A549 (cell line): Measurements from ENCODE around the gene IFRD2.

ENCODE experiments used
- CBX2 ChIP-seq: fragments of 200-600 bp; sonication (generic); IDR thresholded peaks from 2 replicates; pipeline ENCODE4 v1.6.1; 2016; ENCODE audit warnings: low read depth, mild to moderate bottlenecking, borderline replicate concordance
- CHD2 ChIP-seq: fragments of 150-350 bp; IDR thresholded peaks from 2 replicates; pipeline ENCODE4 v1.6.1; 2014; ENCODE audit warnings: low read length; ENCODE audit not compliant: partially characterized antibody
- CTCF ChIP-seq: fragments of >200 bp; sonication (Bioruptor Twin); formaldehyde crosslinking; IDR thresholded peaks from 3 replicates; pipeline ENCODE4 v1.5.1; 2016
- ESRRA ChIP-seq: fragments of 150-350 bp; IDR thresholded peaks from 2 replicates; pipeline ENCODE4 v1.6.1; 2014; ENCODE audit warnings: mild to moderate bottlenecking, low read length, borderline replicate concordance
- MAFK ChIP-seq: fragments of 450-650 bp; IDR thresholded peaks from 2 replicates; pipeline ENCODE4 v1.6.1; 2014; ENCODE audit not compliant: partially characterized antibody
- MAZ ChIP-seq: fragments of 150-350 bp; IDR thresholded peaks from 2 replicates; pipeline ENCODE4 v1.6.1; 2014; ENCODE audit warnings: antibody characterized with exemption, low read depth, low read length, borderline replicate concordance
- NFE2L2 ChIP-seq: fragments of 150-350 bp; conservative IDR thresholded peaks from 2 replicates; pipeline ENCODE4 v1.6.1; 2014; ENCODE audit warnings: low read length
- POLR2A ChIP-seq: IDR thresholded peaks from 2 replicates; pipeline ENCODE4 v1.6.1; 2012; ENCODE audit warnings: mild to moderate bottlenecking, low read length
- RFX5 ChIP-seq: fragments of 450-650 bp; IDR thresholded peaks from 2 replicates; pipeline ENCODE4 v1.7.1; 2014; ENCODE audit warnings: antibody characterized with exemption, mild to moderate bottlenecking, moderate library complexity
- SMC3 ChIP-seq: fragments of >200 bp; sonication (Bioruptor Twin); formaldehyde crosslinking; IDR thresholded peaks from 3 replicates; pipeline ENCODE4 v1.6.1; 2018; ENCODE audit warnings: inconsistent platforms
- SREBF2 ChIP-seq: fragments of 450-650 bp; IDR thresholded peaks from 2 replicates; pipeline ENCODE4 v1.6.1; 2014; ENCODE audit warnings: mild to moderate bottlenecking, moderate library complexity
- TF ChIP-seq, protein P1 (sequence below): fragments of 200-600 bp; sonication (generic); IDR thresholded peaks from 2 replicates; pipeline ENCODE4 v1.6.1; 2016; ENCODE audit warnings: antibody characterized with exemption, mild to moderate bottlenecking, moderate library complexity
- TF ChIP-seq, protein P2 (sequence below): fragments of 250-450 bp; sonication (Bioruptor Pico); IDR thresholded peaks from 2 replicates; pipeline ENCODE4 v1.5.0; 2021; ENCODE audit warnings: mild to moderate bottlenecking, moderate library complexity, borderline replicate concordance
- TF ChIP-seq, protein P3 (sequence below): fragments of 450-650 bp; IDR thresholded peaks from 2 replicates; pipeline ENCODE4 v1.6.1; 2014; ENCODE audit warnings: antibody characterized with exemption

GRCh38 chr3:50327129-50327528 is 34.9 kb upstream of the IFRD2 start:
- TF ChIP-seq CTCF (no peak), SMC3 (no peak), POLR2A (no peak), MAZ (no peak), ESRRA (no peak), MAFK (no peak), SREBF2 (no peak), NFE2L2 (no peak), CBX2 (no peak), CHD2 (no peak), RFX5 (no peak)
- TF ChIP-seq, protein P1, sequence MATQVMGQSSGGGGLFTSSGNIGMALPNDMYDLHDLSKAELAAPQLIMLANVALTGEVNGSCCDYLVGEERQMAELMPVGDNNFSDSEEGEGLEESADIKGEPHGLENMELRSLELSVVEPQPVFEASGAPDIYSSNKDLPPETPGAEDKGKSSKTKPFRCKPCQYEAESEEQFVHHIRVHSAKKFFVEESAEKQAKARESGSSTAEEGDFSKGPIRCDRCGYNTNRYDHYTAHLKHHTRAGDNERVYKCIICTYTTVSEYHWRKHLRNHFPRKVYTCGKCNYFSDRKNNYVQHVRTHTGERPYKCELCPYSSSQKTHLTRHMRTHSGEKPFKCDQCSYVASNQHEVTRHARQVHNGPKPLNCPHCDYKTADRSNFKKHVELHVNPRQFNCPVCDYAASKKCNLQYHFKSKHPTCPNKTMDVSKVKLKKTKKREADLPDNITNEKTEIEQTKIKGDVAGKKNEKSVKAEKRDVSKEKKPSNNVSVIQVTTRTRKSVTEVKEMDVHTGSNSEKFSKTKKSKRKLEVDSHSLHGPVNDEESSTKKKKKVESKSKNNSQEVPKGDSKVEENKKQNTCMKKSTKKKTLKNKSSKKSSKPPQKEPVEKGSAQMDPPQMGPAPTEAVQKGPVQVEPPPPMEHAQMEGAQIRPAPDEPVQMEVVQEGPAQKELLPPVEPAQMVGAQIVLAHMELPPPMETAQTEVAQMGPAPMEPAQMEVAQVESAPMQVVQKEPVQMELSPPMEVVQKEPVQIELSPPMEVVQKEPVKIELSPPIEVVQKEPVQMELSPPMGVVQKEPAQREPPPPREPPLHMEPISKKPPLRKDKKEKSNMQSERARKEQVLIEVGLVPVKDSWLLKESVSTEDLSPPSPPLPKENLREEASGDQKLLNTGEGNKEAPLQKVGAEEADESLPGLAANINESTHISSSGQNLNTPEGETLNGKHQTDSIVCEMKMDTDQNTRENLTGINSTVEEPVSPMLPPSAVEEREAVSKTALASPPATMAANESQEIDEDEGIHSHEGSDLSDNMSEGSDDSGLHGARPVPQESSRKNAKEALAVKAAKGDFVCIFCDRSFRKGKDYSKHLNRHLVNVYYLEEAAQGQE: no peak
- TF ChIP-seq, protein P2, sequence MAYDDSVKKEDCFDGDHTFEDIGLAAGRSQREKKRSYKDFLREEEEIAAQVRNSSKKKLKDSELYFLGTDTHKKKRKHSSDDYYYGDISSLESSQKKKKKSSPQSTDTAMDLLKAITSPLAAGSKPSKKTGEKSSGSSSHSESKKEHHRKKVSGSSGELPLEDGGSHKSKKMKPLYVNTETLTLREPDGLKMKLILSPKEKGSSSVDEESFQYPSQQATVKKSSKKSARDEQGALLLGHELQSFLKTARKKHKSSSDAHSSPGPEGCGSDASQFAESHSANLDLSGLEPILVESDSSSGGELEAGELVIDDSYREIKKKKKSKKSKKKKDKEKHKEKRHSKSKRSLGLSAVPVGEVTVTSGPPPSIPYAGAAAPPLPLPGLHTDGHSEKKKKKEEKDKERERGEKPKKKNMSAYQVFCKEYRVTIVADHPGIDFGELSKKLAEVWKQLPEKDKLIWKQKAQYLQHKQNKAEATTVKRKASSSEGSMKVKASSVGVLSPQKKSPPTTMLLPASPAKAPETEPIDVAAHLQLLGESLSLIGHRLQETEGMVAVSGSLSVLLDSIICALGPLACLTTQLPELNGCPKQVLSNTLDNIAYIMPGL (CRISPR knock-in tag): no peak
- TF ChIP-seq, protein P3, sequence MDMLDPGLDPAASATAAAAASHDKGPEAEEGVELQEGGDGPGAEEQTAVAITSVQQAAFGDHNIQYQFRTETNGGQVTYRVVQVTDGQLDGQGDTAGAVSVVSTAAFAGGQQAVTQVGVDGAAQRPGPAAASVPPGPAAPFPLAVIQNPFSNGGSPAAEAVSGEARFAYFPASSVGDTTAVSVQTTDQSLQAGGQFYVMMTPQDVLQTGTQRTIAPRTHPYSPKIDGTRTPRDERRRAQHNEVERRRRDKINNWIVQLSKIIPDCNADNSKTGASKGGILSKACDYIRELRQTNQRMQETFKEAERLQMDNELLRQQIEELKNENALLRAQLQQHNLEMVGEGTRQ: no peak
